COLO668 (cell line): ENCODE results near the gene TNFAIP8L3.
A peak's percentile ranks its signal among the peaks of the same experiment; 100 is the strongest.
"Not testable (repeated sequence)": the region's sequence is repeated elsewhere in the genome, so short reads cannot be mapped to it uniquely, and the experiment has no call there.

Experiments used
- DNase-seq: peaks from one replicate; lab custom pipeline; 2025; ENCODE audit not compliant: unreplicated experiment; lab: John Stamatoyannopoulos, UW

Gene TNFAIP8L3

GRCh38 chr15:51094606-51095569, at the start of gene TNFAIP8L3:
Gene TNFAIP8L3, minus strand, starts transcription at chr15:51094906. Its CDS starts 311 bp downstream, at chr15:51094595.
- DNase-seq: peak; percentile 46

- no peak for DNase-seq
These were observed 49.4 kb upstream of the TNFAIP8L3 start for GRCh38 chr15:51144021-51144532.

- DNase-seq: not testable (repeated sequence)
These were observed 45.6 kb upstream of the TNFAIP8L3 start for GRCh38 chr15:51140347-51140746.

- DNase-seq: no peak
These were observed 44.4 kb upstream of the TNFAIP8L3 start for GRCh38 chr15:51139091-51139490.

- DNase-seq: no peak
These were observed 43.2 kb upstream of the TNFAIP8L3 start for GRCh38 chr15:51137880-51138430.

GRCh38 chr15:51137024-51137423, 42.3 kb upstream of the TNFAIP8L3 start:
- no peak for DNase-seq

GRCh38 chr15:51135276-51135675, 40.6 kb upstream of the TNFAIP8L3 start:
- no peak for DNase-seq

GRCh38 chr15:51134416-51135199, 39.9 kb upstream of the TNFAIP8L3 start:
- no peak for DNase-seq

GRCh38 chr15:51133140-51133765, 38.5 kb upstream of the TNFAIP8L3 start:
- no peak for DNase-seq

- peak; percentile 8 for DNase-seq
These were observed 37.9 kb upstream of the TNFAIP8L3 start for GRCh38 chr15:51132384-51133139.

- DNase-seq: no peak
These were observed 37.0 kb upstream of the TNFAIP8L3 start for GRCh38 chr15:51131596-51132290.

- DNase-seq: no peak
These were observed 35.6 kb upstream of the TNFAIP8L3 start for GRCh38 chr15:51130344-51130743.

GRCh38 chr15:51129535-51130188, 35.0 kb upstream of the TNFAIP8L3 start:
- no peak for DNase-seq

GRCh38 chr15:51128701-51129100, 34.0 kb upstream of the TNFAIP8L3 start:
- DNase-seq: no peak

- no peak for DNase-seq
These were observed 32.1 kb upstream of the TNFAIP8L3 start for GRCh38 chr15:51126842-51127241.

GRCh38 chr15:51123002-51123401, 28.3 kb upstream of the TNFAIP8L3 start:
- DNase-seq: not testable (repeated sequence)

- no peak for DNase-seq
These were observed 27.0 kb upstream of the TNFAIP8L3 start for GRCh38 chr15:51121631-51122225.

GRCh38 chr15:51121118-51121517, 26.4 kb upstream of the TNFAIP8L3 start:
- no peak for DNase-seq

- no peak for DNase-seq
These were observed 24.4 kb upstream of the TNFAIP8L3 start for GRCh38 chr15:51119120-51119519.
